ENCODE results near the gene MAGI2.

The MAGI2 gene

GRCh38 chr7:78953726-78954363, 499.6 kb downstream of the MAGI2 start:
- Histone ChIP-seq H3K4me1 (ENCODE audit: control insufficient read depth, insufficient read depth, low read length) (no peaks in the 10 kb centered on the region), H3K27me3 (ENCODE audit: control insufficient read depth, insufficient read depth, low read length) (no peaks in the 10 kb centered on the region), H3K9ac (ENCODE audit: low read length) (no peak overlapping the region), H3K27ac (ENCODE audit: low read depth, low read length) (no peak overlapping the region), H3K36me3 (ENCODE audit: control insufficient read depth, insufficient read depth, low read length) (no peaks in the 10 kb centered on the region), H3K4me3 (ENCODE audit: low read length) (no peak overlapping the region)

- H3K27ac ChIP-seq (ENCODE audit: low read depth, low read length) = no peak overlapping the region
- H3K4me1 ChIP-seq (ENCODE audit: control insufficient read depth, insufficient read depth, low read length) = no peaks in the 10 kb centered on the region
- H3K27me3 ChIP-seq (ENCODE audit: control insufficient read depth, insufficient read depth, low read length) = no peaks in the 10 kb centered on the region
- H3K36me3 ChIP-seq (ENCODE audit: control insufficient read depth, insufficient read depth, low read length) = no peaks in the 10 kb centered on the region
- H3K9ac ChIP-seq (ENCODE audit: low read length) = no peak overlapping the region
- H3K4me3 ChIP-seq (ENCODE audit: low read length) = no peak overlapping the region
Measured at GRCh38 chr7:78953090-78953489, 500.4 kb downstream of the MAGI2 start.

DNA sequence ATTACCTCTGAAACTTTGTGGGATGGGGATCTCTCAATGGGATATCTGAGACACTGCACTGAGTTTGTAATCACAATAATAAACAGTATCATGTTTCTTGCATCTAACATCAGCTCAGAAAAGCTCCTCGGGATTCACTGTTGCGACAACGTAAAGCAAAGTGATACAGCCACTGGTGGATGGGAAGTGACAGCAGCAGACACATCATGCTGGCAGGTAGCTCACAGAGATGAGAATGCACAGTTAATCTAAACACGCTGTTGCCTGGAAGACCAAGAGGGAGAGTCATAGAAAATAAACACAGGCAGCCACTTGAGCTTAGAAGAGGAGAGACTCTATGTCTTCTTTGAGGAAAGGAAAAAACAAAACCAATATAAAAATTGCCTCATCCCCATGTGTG, 513.8 kb downstream of the MAGI2 start:
- H3K27me3 ChIP-seq (ENCODE audit: control insufficient read depth, insufficient read depth, low read length) = no peaks in the 10 kb centered on the region
- no peaks in the 10 kb centered on the region for H3K4me1 ChIP-seq (ENCODE audit: control insufficient read depth, insufficient read depth, low read length)
- H3K27ac ChIP-seq (ENCODE audit: low read depth, low read length) = no peak overlapping the region
- H3K36me3 ChIP-seq (ENCODE audit: control insufficient read depth, insufficient read depth, low read length) = no peaks in the 10 kb centered on the region
- H3K4me3 ChIP-seq (ENCODE audit: low read length) = no peak overlapping the region
- no peak overlapping the region for H3K9ac ChIP-seq (ENCODE audit: low read length)

DNA sequence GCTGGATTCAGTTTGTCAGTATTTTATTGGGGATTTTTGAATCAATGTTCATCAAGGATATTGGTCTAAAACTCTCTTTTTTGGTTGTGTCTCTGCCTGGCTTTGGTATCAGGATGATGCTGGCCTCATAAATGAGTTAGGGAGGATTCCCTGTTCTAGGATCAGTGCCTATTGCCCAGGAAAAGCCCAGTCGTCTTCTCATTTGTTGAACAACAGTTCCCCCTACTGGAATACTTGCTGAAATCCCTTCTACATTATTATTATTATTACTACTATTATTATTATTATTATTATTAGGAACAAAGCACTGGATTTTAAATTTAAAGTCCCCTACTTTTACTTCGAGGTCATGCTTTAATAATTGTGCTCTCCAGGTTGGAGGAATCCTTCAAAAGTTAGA, 528.9 kb downstream of the MAGI2 start:
- Histone ChIP-seq H3K36me3 (ENCODE audit: control insufficient read depth, insufficient read depth, low read length) (no peaks in the 10 kb centered on the region), H3K27ac (ENCODE audit: low read depth, low read length) (no peak overlapping the region), H3K4me3 (ENCODE audit: low read length) (no peak overlapping the region), H3K4me1 (ENCODE audit: control insufficient read depth, insufficient read depth, low read length) (no peaks in the 10 kb centered on the region), H3K9ac (ENCODE audit: low read length) (no peak overlapping the region), H3K27me3 (ENCODE audit: control insufficient read depth, insufficient read depth, low read length) (no peaks in the 10 kb centered on the region)

- Histone ChIP-seq H3K27ac (ENCODE audit: low read depth, low read length) (no peak overlapping the region), H3K4me1 (ENCODE audit: control insufficient read depth, insufficient read depth, low read length) (no peaks in the 10 kb centered on the region), H3K9ac (ENCODE audit: low read length) (no peak overlapping the region), H3K27me3 (ENCODE audit: control insufficient read depth, insufficient read depth, low read length) (no peaks in the 10 kb centered on the region), H3K36me3 (ENCODE audit: control insufficient read depth, insufficient read depth, low read length) (no peaks in the 10 kb centered on the region), H3K4me3 (ENCODE audit: low read length) (no peak overlapping the region)
Measured at GRCh38 chr7:78912781-78913180, 540.7 kb downstream of the MAGI2 start.

DNA sequence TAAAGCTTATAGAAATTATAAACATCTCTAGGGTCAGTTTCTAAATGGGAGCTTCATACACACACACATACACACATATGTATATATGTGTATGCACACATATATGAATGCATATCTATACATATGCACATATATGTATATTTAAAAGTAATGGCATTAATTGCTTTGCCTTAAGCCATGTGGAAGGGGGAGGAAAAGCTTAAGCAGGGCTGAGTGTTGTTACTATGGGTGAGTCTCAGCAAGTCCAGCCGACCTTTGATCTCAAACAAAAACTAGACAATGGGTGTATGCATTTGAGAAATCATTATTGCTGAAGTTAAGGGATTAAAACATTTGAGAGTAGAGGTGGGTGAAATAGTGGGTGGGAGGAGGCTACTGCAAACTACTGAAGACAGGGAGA, 546.7 kb downstream of the MAGI2 start:
- Histone ChIP-seq H3K4me3 (ENCODE audit: low read length) (no peak overlapping the region), H3K27me3 (ENCODE audit: control insufficient read depth, insufficient read depth, low read length) (no peaks in the 10 kb centered on the region), H3K27ac (ENCODE audit: low read depth, low read length) (no peak overlapping the region), H3K36me3 (ENCODE audit: control insufficient read depth, insufficient read depth, low read length) (no peaks in the 10 kb centered on the region), H3K4me1 (ENCODE audit: control insufficient read depth, insufficient read depth, low read length) (no peaks in the 10 kb centered on the region), H3K9ac (ENCODE audit: low read length) (no peak overlapping the region)

- Histone ChIP-seq H3K9ac (ENCODE audit: low read length) (no peak overlapping the region), H3K36me3 (ENCODE audit: control insufficient read depth, insufficient read depth, low read length) (no peaks in the 10 kb centered on the region), H3K27ac (ENCODE audit: low read depth, low read length) (no peak overlapping the region), H3K4me3 (ENCODE audit: low read length) (no peak overlapping the region), H3K27me3 (ENCODE audit: control insufficient read depth, insufficient read depth, low read length) (no peaks in the 10 kb centered on the region), H3K4me1 (ENCODE audit: control insufficient read depth, insufficient read depth, low read length) (no peaks in the 10 kb centered on the region)
Measured at GRCh38 chr7:78905436-78905835, 548.0 kb downstream of the MAGI2 start.

DNA sequence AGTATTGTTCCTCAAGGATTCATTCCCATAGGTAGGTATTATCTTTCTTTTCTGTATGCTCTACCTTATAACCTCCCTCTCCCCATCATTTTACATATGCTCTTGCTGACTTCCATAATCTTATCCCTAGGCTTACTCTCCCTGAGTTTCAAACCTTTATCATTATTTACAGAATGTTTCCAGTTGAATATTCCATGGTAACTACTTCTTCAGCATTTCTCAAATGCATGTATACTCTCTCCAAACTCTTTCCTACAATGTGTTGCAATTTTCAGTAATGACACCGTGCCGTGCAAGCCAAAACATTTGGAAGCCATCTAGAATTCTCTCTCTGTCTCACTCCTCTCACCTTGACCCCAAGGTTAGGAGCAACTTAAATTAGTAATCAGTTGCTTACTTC, 548.5 kb downstream of the MAGI2 start:
- Histone ChIP-seq H3K4me3 (ENCODE audit: low read length) (no peak overlapping the region), H3K9ac (ENCODE audit: low read length) (no peak overlapping the region), H3K36me3 (ENCODE audit: control insufficient read depth, insufficient read depth, low read length) (no peaks in the 10 kb centered on the region), H3K27me3 (ENCODE audit: control insufficient read depth, insufficient read depth, low read length) (no peaks in the 10 kb centered on the region), H3K4me1 (ENCODE audit: control insufficient read depth, insufficient read depth, low read length) (no peaks in the 10 kb centered on the region), H3K27ac (ENCODE audit: low read depth, low read length) (no peak overlapping the region)

DNA sequence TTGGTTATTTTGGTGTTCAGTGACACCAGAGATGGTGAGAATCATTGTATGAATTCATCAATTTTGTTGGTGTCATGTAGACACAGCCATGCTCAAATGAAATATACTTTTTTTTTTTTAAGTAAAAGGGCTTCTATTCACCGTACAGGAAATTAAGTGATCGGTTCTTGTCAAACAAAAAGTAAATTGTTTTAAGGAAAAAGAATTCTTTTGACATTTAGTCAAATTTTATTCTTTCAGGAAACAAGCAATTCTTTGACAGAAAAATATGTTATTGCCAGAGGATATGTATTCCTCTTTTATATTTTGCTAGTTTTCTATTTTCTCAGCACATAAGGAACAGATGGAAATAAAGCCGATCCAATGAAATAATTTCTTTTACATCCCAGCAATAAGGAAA, 551.9 kb downstream of the MAGI2 start:
- Histone ChIP-seq H3K27ac (ENCODE audit: low read depth, low read length) (no peak overlapping the region), H3K4me3 (ENCODE audit: low read length) (no peak overlapping the region)

GRCh38 chr7:78900806-78901205, 552.7 kb downstream of the MAGI2 start:
- Histone ChIP-seq H3K9ac (ENCODE audit: low read length) (no peak overlapping the region), H3K27me3 (ENCODE audit: control insufficient read depth, insufficient read depth, low read length) (no peaks in the 10 kb centered on the region), H3K4me1 (ENCODE audit: control insufficient read depth, insufficient read depth, low read length) (no peaks in the 10 kb centered on the region), H3K27ac (ENCODE audit: low read depth, low read length) (no peak overlapping the region), H3K4me3 (ENCODE audit: low read length) (no peak overlapping the region), H3K36me3 (ENCODE audit: control insufficient read depth, insufficient read depth, low read length) (no peaks in the 10 kb centered on the region)

More for the DNA sequence above, 551.9 kb downstream of the MAGI2 start:
- Histone ChIP-seq H3K9ac (ENCODE audit: low read length) (no peak overlapping the region), H3K36me3 (ENCODE audit: control insufficient read depth, insufficient read depth, low read length) (no peaks in the 10 kb centered on the region), H3K27me3 (ENCODE audit: control insufficient read depth, insufficient read depth, low read length) (no peaks in the 10 kb centered on the region), H3K4me1 (ENCODE audit: control insufficient read depth, insufficient read depth, low read length) (no peaks in the 10 kb centered on the region)

DNA sequence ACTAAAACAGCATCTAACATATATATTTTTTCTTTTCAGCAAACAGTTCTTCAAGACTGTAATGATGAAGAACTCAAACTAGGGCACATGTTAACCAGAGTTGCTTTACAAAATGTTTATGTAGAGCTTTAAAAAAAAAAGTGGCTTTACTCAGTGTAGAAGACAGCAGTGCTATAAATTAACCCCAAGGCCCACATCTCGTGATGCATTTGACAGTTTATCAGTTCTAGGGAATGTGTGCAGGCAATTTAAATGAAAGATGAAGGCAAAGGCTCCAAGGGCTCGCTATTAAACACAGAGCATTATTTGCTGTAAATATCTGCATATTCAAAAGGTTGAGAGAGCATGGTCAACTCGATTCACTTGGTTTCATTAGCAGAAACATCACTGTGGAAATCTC, 558.1 kb downstream of the MAGI2 start:
- H3K36me3 ChIP-seq (ENCODE audit: control insufficient read depth, insufficient read depth, low read length) = no peaks in the 10 kb centered on the region
- no peak overlapping the region for H3K9ac ChIP-seq (ENCODE audit: low read length)
- H3K4me3 ChIP-seq (ENCODE audit: low read length) = no peak overlapping the region
- no peaks in the 10 kb centered on the region for H3K27me3 ChIP-seq (ENCODE audit: control insufficient read depth, insufficient read depth, low read length)
- H3K4me1 ChIP-seq (ENCODE audit: control insufficient read depth, insufficient read depth, low read length) = no peaks in the 10 kb centered on the region
- H3K27ac ChIP-seq (ENCODE audit: low read depth, low read length) = no peak overlapping the region

DNA sequence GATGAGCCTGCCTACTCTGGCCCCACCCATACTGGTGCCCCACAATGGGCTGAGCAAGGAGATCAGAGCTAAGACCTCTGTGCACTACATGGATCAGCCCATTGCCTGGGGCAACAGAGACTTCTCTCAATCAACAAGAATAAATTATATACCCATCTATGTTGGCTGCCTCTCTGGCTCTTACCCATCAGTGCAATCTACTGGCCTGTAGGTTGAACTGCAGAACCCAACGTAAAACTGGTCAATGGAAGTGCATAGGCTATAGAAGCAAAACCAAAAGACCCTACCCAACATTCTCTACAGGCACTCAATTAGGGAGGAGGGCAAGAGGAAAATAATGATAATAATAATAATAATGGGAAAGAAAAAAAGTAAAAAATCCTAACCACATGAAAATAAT, 574.3 kb downstream of the MAGI2 start:
- Histone ChIP-seq H3K36me3 (ENCODE audit: control insufficient read depth, insufficient read depth, low read length) (no peaks in the 10 kb centered on the region), H3K9ac (ENCODE audit: low read length) (no peak overlapping the region), H3K4me3 (ENCODE audit: low read length) (no peak overlapping the region), H3K4me1 (ENCODE audit: control insufficient read depth, insufficient read depth, low read length) (no peaks in the 10 kb centered on the region), H3K27me3 (ENCODE audit: control insufficient read depth, insufficient read depth, low read length) (no peaks in the 10 kb centered on the region), H3K27ac (ENCODE audit: low read depth, low read length) (no peak overlapping the region)

GRCh38 chr7:78873117-78873516, 580.4 kb downstream of the MAGI2 start:
- no peaks in the 10 kb centered on the region for H3K27me3 ChIP-seq (ENCODE audit: control insufficient read depth, insufficient read depth, low read length)
- no peak overlapping the region for H3K27ac ChIP-seq (ENCODE audit: low read depth, low read length)
- no peaks in the 10 kb centered on the region for H3K4me1 ChIP-seq (ENCODE audit: control insufficient read depth, insufficient read depth, low read length)
- H3K4me3 ChIP-seq (ENCODE audit: low read length) = no peak overlapping the region
- H3K36me3 ChIP-seq (ENCODE audit: control insufficient read depth, insufficient read depth, low read length) = no peaks in the 10 kb centered on the region
- H3K9ac ChIP-seq (ENCODE audit: low read length) = no peak overlapping the region

Data from rectal smooth muscle tissue (tissue), 1 donor.